Measurements from ENCODE around the gene NBEAL2.

Gene NBEAL2

GRCh38 chr3:46959161-46959511, 20.3 kb upstream of the NBEAL2 start:
- Histone ChIP-seq H3K4me2 (no peak overlapping the region), H3K9ac (no peak overlapping the region), H3K27ac (no peak overlapping the region), H2AFZ (ENCODE audit: low read depth) (no peak overlapping the region), H4K20me1 (ENCODE audit: insufficient read depth) (peaks cover 11% of the 10 kb centered on the region; the same call in 1 of the 2 replicates), H3K79me2 (ENCODE audit: insufficient read depth, low read depth) (peaks cover 63% of the 10 kb centered on the region), H3K36me3 (ENCODE audit: insufficient read depth) (no peaks in the 10 kb centered on the region), H3K27me3 (ENCODE audit: insufficient read depth, low read depth) (no peaks in the 10 kb centered on the region), H3K4me3 (IDR thresholded peaks at IDR 0.05; ENCODE audit: insufficient read depth, low read depth, low read length) (no peak overlapping the region), H3K4me1 (ENCODE audit: low read depth, poor library complexity, severe bottlenecking) (peaks cover 17% of the 10 kb centered on the region)
- no peak for TF ChIP-seq CTCF (conservative IDR thresholded peaks at IDR 0.05; ENCODE audit: low read depth, low read length)

GRCh38 chr3:46960081-46960701, 19.3 kb upstream of the NBEAL2 start:
- Histone ChIP-seq H3K9ac (no peak overlapping the region), H3K4me1 (ENCODE audit: low read depth, poor library complexity, severe bottlenecking) (peaks cover 17% of the 10 kb centered on the region), H3K79me2 (ENCODE audit: insufficient read depth, low read depth) (peaks cover 58% of the 10 kb centered on the region), H2AFZ (ENCODE audit: low read depth) (no peak overlapping the region), H3K36me3 (ENCODE audit: insufficient read depth) (no peaks in the 10 kb centered on the region), H3K27ac (no peak overlapping the region), H3K27me3 (ENCODE audit: insufficient read depth, low read depth) (no peaks in the 10 kb centered on the region), H3K4me2 (no peak overlapping the region), H4K20me1 (ENCODE audit: insufficient read depth) (peaks cover 7% of the 10 kb centered on the region; the same call in 1 of the 2 replicates), H3K4me3 (IDR thresholded peaks at IDR 0.05; ENCODE audit: insufficient read depth, low read depth, low read length) (no peak overlapping the region)
- TF ChIP-seq CTCF (conservative IDR thresholded peaks at IDR 0.05; ENCODE audit: low read depth, low read length), result no peak

GRCh38 chr3:46960835-46961234, 18.6 kb upstream of the NBEAL2 start:
- Histone ChIP-seq H3K79me2 (ENCODE audit: insufficient read depth, low read depth) (peaks cover 58% of the 10 kb centered on the region), H3K27ac (no peak overlapping the region), H3K9ac (no peak overlapping the region), H4K20me1 (ENCODE audit: insufficient read depth) (peaks cover under 1% of the 10 kb centered on the region; the same call in 1 of the 2 replicates), H3K4me3 (IDR thresholded peaks at IDR 0.05; ENCODE audit: insufficient read depth, low read depth, low read length) (no peak overlapping the region), H3K4me1 (ENCODE audit: low read depth, poor library complexity, severe bottlenecking) (peaks cover 15% of the 10 kb centered on the region), H2AFZ (ENCODE audit: low read depth) (no peak overlapping the region), H3K4me2 (no peak overlapping the region), H3K36me3 (ENCODE audit: insufficient read depth) (no peaks in the 10 kb centered on the region), H3K27me3 (ENCODE audit: insufficient read depth, low read depth) (no peaks in the 10 kb centered on the region)
- TF ChIP-seq CTCF (conservative IDR thresholded peaks at IDR 0.05; ENCODE audit: low read depth, low read length), result no peak

- H3K4me3 ChIP-seq (IDR thresholded peaks at IDR 0.05; ENCODE audit: insufficient read depth, low read depth, low read length), result no peak overlapping the region
- peaks cover under 1% of the 10 kb centered on the region; the same call in 1 of the 2 replicates for H4K20me1 ChIP-seq (ENCODE audit: insufficient read depth)
- no peaks in the 10 kb centered on the region for H3K36me3 ChIP-seq (ENCODE audit: insufficient read depth)
- no peak overlapping the region for H3K27ac ChIP-seq
- H3K9ac ChIP-seq, result no peak overlapping the region
- H3K4me1 ChIP-seq (ENCODE audit: low read depth, poor library complexity, severe bottlenecking), result no peaks in the 10 kb centered on the region
- no peaks in the 10 kb centered on the region for H3K27me3 ChIP-seq (ENCODE audit: insufficient read depth, low read depth)
- H2AFZ ChIP-seq (ENCODE audit: low read depth), result no peak overlapping the region
- peaks cover 58% of the 10 kb centered on the region for H3K79me2 ChIP-seq (ENCODE audit: insufficient read depth, low read depth)
- no peak overlapping the region for H3K4me2 ChIP-seq
- TF ChIP-seq CTCF (conservative IDR thresholded peaks at IDR 0.05; ENCODE audit: low read depth, low read length), result no peak
Observed at GRCh38 chr3:46962427-46962826, 17.0 kb upstream of the NBEAL2 start.

All from KMS-11 (cell line).